IMR-90 (cell line): ENCODE data around the gene FBXL5. TPM values are rescaled to one million over a fixed set of nuclear protein-coding genes. Genes with fewer than 3 reads are reported as not detected.

Experiments used
- ATAC-seq: fragments of 200-7000 bp; cut with Tn5 transposase; 2 replicates; pipeline ENCODE4 v1.9.1; 2020; ENCODE audit warnings: low read depth, mild to moderate bottlenecking, moderate library complexity
- BruUV-seq: library from RNA; stranded (reverse); fragments of 400-500 nt; replicated peaks from 2 replicates; lab custom pipeline; 2021; lab: Mats Ljungman, UMichigan
- CTCF ChIA-PET: fragments of 300-600 bp; formaldehyde crosslinking; extraction: SDS; loops from one replicate; lab custom pipeline; 2021; ENCODE audit warnings: antibody characterized with exemption; lab: Yijun Ruan, JAX
- POLR2A ChIA-PET: fragments of 300-600 bp; sonication (Branson Sonifier 250); formaldehyde crosslinking; loops from one replicate; lab custom pipeline; 2022; ENCODE audit warnings: antibody characterized with exemption; ENCODE audit not compliant: unreplicated experiment; lab: Charles Lee
- DNase-seq: peaks from one replicate; pipeline ENCODE4 v3.0.0; 2013
- H2AFZ ChIP-seq: replicated peaks from 2 replicates; pipeline ENCODE3; 2013; ENCODE audit warnings: low read length, mild to moderate bottlenecking; ENCODE audit not compliant: poor library complexity
- H2AK5ac ChIP-seq: 2 replicates; pipeline ENCODE4 v1.6.1; 2013; ENCODE audit warnings: low read depth, low read length, inconsistent platforms
- H2AK9ac ChIP-seq: replicated peaks from 2 replicates; pipeline ENCODE3; 2013; ENCODE audit warnings: mild to moderate bottlenecking, low read depth, low read length, moderate library complexity; ENCODE audit not compliant: poor library complexity
- H2BK120ac ChIP-seq: 2 replicates; pipeline ENCODE4 v1.6.1; 2013; ENCODE audit warnings: low read depth, low read length, inconsistent platforms
- H2BK15ac ChIP-seq: 3 replicates; pipeline ENCODE4 v1.6.1; 2013; ENCODE audit warnings: low read depth, low read length, inconsistent platforms
- H2BK20ac ChIP-seq: 2 replicates; pipeline ENCODE4 v1.6.1; 2013; ENCODE audit warnings: low read depth, mild to moderate bottlenecking, inconsistent platforms, low read length, moderate library complexity
- H2BK5ac ChIP-seq: 2 replicates; pipeline ENCODE4 v1.6.1; 2013; ENCODE audit warnings: mild to moderate bottlenecking, low read depth, low read length, inconsistent platforms; ENCODE audit not compliant: poor library complexity, severe bottlenecking
- H3K14ac ChIP-seq: replicated peaks from 2 replicates; pipeline ENCODE4 v1.6.1; 2013; ENCODE audit warnings: low read depth, low read length, inconsistent platforms
- H3K18ac ChIP-seq: 2 replicates; pipeline ENCODE4 v1.6.1; 2013; ENCODE audit warnings: low read depth, low read length, control low read depth
- H3K23ac ChIP-seq: 2 replicates; pipeline ENCODE4 v1.6.1; 2013; ENCODE audit warnings: low read depth, low read length, inconsistent platforms
- H3K27ac ChIP-seq: 2 replicates; pipeline ENCODE4 v1.5.1; 2013; ENCODE audit warnings: mild to moderate bottlenecking, control low read depth, low read length; ENCODE audit not compliant: insufficient read depth
- H3K27me3 ChIP-seq: 2 replicates; pipeline ENCODE4 v1.6.1; 2013; ENCODE audit warnings: low read length; ENCODE audit not compliant: control insufficient read depth, insufficient read depth
- H3K36me3 ChIP-seq: 2 replicates; pipeline ENCODE4 v1.6.1; 2013; ENCODE audit warnings: low read length, mixed read lengths; ENCODE audit not compliant: control insufficient read depth, insufficient read depth
- H3K4ac ChIP-seq: 2 replicates; pipeline ENCODE4 v1.6.1; 2013; ENCODE audit warnings: low read depth, low read length, inconsistent platforms
- H3K4me1 ChIP-seq: 2 replicates; pipeline ENCODE4 v1.6.1; 2013; ENCODE audit warnings: low read length, mixed read lengths; ENCODE audit not compliant: control insufficient read depth, insufficient read depth
- H3K4me2 ChIP-seq: 2 replicates; pipeline ENCODE4 v1.6.1; 2013; ENCODE audit warnings: low read depth, mild to moderate bottlenecking, control low read depth, low read length, moderate library complexity
- H3K4me3 ChIP-seq: 2 replicates; pipeline ENCODE4 v1.5.1; 2013; ENCODE audit warnings: low read depth, mild to moderate bottlenecking, control low read depth, low read length, moderate library complexity; ENCODE audit not compliant: insufficient read depth
- H3K56ac ChIP-seq: 2 replicates; pipeline ENCODE4 v1.6.1; 2013; ENCODE audit warnings: low read length, inconsistent platforms; ENCODE audit not compliant: insufficient read depth; ENCODE audit errors: extremely low read depth
- H3K79me1 ChIP-seq, 2 experiments: 2 replicates each; pipeline ENCODE4 v1.6.1; 2013; ENCODE audit warnings: low read length in 2 of 2, inconsistent platforms in 1 of 2, low read depth in 1 of 2
- H3K9ac ChIP-seq: 2 replicates; pipeline ENCODE4 v1.6.1; 2013; ENCODE audit warnings: low read depth, low read length, control low read depth
- H3K9me1 ChIP-seq: 2 replicates; pipeline ENCODE4 v1.6.1; 2013; ENCODE audit warnings: low read length, inconsistent platforms; ENCODE audit not compliant: insufficient read depth
- H3K9me3 ChIP-seq: 2 replicates; pipeline ENCODE4 v1.6.1; 2013; ENCODE audit warnings: low read length; ENCODE audit not compliant: control insufficient read depth, insufficient read depth
- H4K20me1 ChIP-seq: 2 replicates; pipeline ENCODE4 v1.6.1; 2013; ENCODE audit warnings: low read length, inconsistent platforms; ENCODE audit not compliant: insufficient read depth
- H4K5ac ChIP-seq: 2 replicates; pipeline ENCODE4 v1.6.1; 2013; ENCODE audit warnings: mild to moderate bottlenecking, low read depth, low read length, control low read depth
- H4K8ac ChIP-seq, 2 experiments: 2 replicates each; pipeline ENCODE4 v1.6.1; 2013; ENCODE audit warnings: low read depth in 2 of 2, low read length in 2 of 2, control low read depth in 1 of 2, inconsistent platforms in 1 of 2
- H4K91ac ChIP-seq: 2 replicates; pipeline ENCODE4 v1.6.1; 2013; ENCODE audit warnings: low read depth, low read length, inconsistent platforms; ENCODE audit not compliant: insufficient read depth
- CEBPB ChIP-seq: IDR thresholded peaks from 2 replicates; pipeline ENCODE4 v1.6.1; 2012; ENCODE audit warnings: low read depth, low read length, improper control_type of control experiment
- CHD1 ChIP-seq: IDR thresholded peaks from 2 replicates; pipeline ENCODE4 v1.6.1; 2012; ENCODE audit warnings: low read depth, low read length, improper control_type of control experiment
- FOS ChIP-seq: fragments of 150-350 bp; IDR thresholded peaks from 2 replicates; pipeline ENCODE4 v1.6.1; 2016; ENCODE audit warnings: low read depth, low read length
- MAFK ChIP-seq: IDR thresholded peaks from 2 replicates; pipeline ENCODE4 v1.6.1; 2012; ENCODE audit warnings: low read depth, low read length, improper control_type of control experiment
- NFE2L2 ChIP-seq: fragments of 150-350 bp; IDR thresholded peaks from 2 replicates; pipeline ENCODE4 v1.6.1; 2016; ENCODE audit warnings: low read depth, mild to moderate bottlenecking, low read length
- RCOR1 ChIP-seq: IDR thresholded peaks from 2 replicates; pipeline ENCODE4 v1.6.1; 2012; ENCODE audit warnings: mild to moderate bottlenecking, low read length, improper control_type of control experiment; ENCODE audit not compliant: insufficient replicate concordance
- SMC3 ChIP-seq: fragments of 150-350 bp; IDR thresholded peaks from 2 replicates; pipeline ENCODE4 v1.6.1; 2016; ENCODE audit warnings: low read depth, mild to moderate bottlenecking, antibody characterized with exemption, low read length, moderate library complexity
- dilution Hi-C: fragments of 300-500 bp; cut with HindIII; formaldehyde crosslinking; loops from one replicate; pipeline ENCODE4 v1.14.3; 2018; ENCODE audit warnings: low sequenced_read_pairs; ENCODE audit not compliant: unreplicated experiment
- in situ Hi-C: fragments of 300-500 bp; cut with MboI; formaldehyde crosslinking; loops from 3 replicates; pipeline ENCODE4 v1.14.3; 2019; ENCODE audit warnings: low sequenced_read_pairs, inconsistent platforms, mixed read lengths
- intact Hi-C: fragments of 100-400 bp; cut with micrococcal nuclease; formaldehyde crosslinking; loops from 2 replicates; pipeline ENCODE4 v1.10.0; 2022
- polyA plus RNA-seq, 3 experiments: library from polyadenylated mRNA; depleted of rRNA; stranded (reverse); fragments of >200 nt; gene quantifications; 2 replicates each; pipeline ENCODE4 v1.2.3, GENCODE V29; 2012; ENCODE audit warnings: low replicate concordance in 1 of 3
- total RNA-seq: library from RNA; depleted of rRNA; stranded (reverse); fragments of >200 nt; gene quantifications from 2 replicates; pipeline ENCODE4 v1.2.3, GENCODE V29; 2012
- TF ChIP-seq, protein P1 (sequence below): fragments of 150-350 bp; IDR thresholded peaks from 2 replicates; pipeline ENCODE4 v1.6.1; 2017; ENCODE audit warnings: mild to moderate bottlenecking, antibody characterized with exemption, low read length, low read depth

The FBXL5 gene
- total and polyA plus RNA-seq, 2 of the 4 experiments (the other 2 are of a cell fraction), result 20.3 to 62.6 TPM

DNA sequence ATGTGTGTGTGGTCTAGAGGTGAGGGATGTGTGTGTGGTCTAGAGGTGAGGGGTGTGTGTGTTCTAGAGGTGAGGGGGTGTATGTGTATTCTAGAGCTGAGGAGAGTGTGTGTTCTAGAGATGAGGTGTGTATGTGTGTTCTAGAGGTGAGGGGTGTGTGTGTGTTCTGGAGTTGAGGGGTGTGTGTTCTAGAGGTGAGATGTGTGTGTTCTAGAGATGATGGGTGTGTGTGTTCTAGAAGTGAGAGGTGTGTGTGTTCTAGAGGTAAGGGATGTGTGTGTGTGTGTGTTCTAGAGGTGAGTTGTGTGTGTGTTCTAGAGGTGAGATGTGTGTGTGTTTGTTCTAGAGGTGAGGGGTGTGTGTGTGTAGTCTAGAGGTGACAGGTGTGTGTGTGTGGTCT, 49.0 kb upstream of the FBXL5 start:
- no peaks in the 10 kb centered on the region for H3K36me3 ChIP-seq
- no peak overlapping the region for H3K9ac ChIP-seq
- no peaks in the 10 kb centered on the region for H3K9me3 ChIP-seq
- POLR2A ChIA-PET, result no interaction called here
- H3K23ac ChIP-seq, result no peak overlapping the region
- no peak overlapping the region for H2BK5ac ChIP-seq
- no peak overlapping the region for H2BK20ac ChIP-seq
- no peaks in the 10 kb centered on the region; the same call in 1 of the 2 replicates for H3K4me1 ChIP-seq
- no peak overlapping the region for H2AK9ac ChIP-seq
- H3K27me3 ChIP-seq, result no peaks in the 10 kb centered on the region
- ATAC-seq (no peak), DNase-seq (no peak)
- H3K18ac ChIP-seq, result no peak overlapping the region
- no peak overlapping the region for H2BK15ac ChIP-seq
- TF ChIP-seq CEBPB, result no peak
- TF ChIP-seq CHD1, result no peak
- no peak for TF ChIP-seq FOS
- no peak for TF ChIP-seq RCOR1
- TF ChIP-seq, protein P1, sequence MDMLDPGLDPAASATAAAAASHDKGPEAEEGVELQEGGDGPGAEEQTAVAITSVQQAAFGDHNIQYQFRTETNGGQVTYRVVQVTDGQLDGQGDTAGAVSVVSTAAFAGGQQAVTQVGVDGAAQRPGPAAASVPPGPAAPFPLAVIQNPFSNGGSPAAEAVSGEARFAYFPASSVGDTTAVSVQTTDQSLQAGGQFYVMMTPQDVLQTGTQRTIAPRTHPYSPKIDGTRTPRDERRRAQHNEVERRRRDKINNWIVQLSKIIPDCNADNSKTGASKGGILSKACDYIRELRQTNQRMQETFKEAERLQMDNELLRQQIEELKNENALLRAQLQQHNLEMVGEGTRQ, result no peak
- no peak for TF ChIP-seq NFE2L2
- TF ChIP-seq MAFK, result no peak
- no peak for TF ChIP-seq SMC3
- H4K8ac ChIP-seq, result no peak overlapping the region
- intact Hi-C loops (no loop called here), dilution Hi-C loops (no loop called here), in situ Hi-C loops (no loop called here)
- peaks cover 11% of the 10 kb centered on the region for H3K9me1 ChIP-seq
- no TSS peak for BruUV-seq
- H4K5ac ChIP-seq, result no peak overlapping the region
- H3K4me3 ChIP-seq, result no peak overlapping the region
- H2AFZ ChIP-seq, result no peak overlapping the region
- no peak overlapping the region for H2AK5ac ChIP-seq
- no peak overlapping the region for H4K91ac ChIP-seq
- no peak overlapping the region for H3K27ac ChIP-seq
- H3K56ac ChIP-seq, result no peak overlapping the region
- H3K14ac ChIP-seq, result no peak overlapping the region
- H3K4me2 ChIP-seq, result no peak overlapping the region
- no peak overlapping the region for H2BK120ac ChIP-seq
- CTCF ChIA-PET, result no interaction called here
- no peak overlapping the region for H3K4ac ChIP-seq
- no peaks in the 10 kb centered on the region for H4K20me1 ChIP-seq
- 0 out of 4 replicates have a peak, but pooled peaks cover 0 to 3% of the 10 kb centered on the region in 2 experiments for H3K79me1 ChIP-seq
